ENCODE measurements around the gene SIAH1. TPM values are rescaled to one million over a fixed set of nuclear protein-coding genes. Genes with fewer than 3 reads are reported as not detected.

SIAH1 gene
- total RNA-seq, 1 experiment from 2014 or later = 33.2 TPM

GRCh38 chr16:48330189-48330840 lies 54.9 kb downstream of the SIAH1 start:
- Histone ChIP-seq H3K4me2 (ENCODE audit: insufficient read depth, insufficient read length, low read length) (no peak overlapping the region), H2BK12ac (ENCODE audit: insufficient read length, low read depth, low read length) (no peak overlapping the region), H3K9ac (ENCODE audit: extremely low read depth, insufficient read length, low read length) (no peak overlapping the region), H2AK5ac (ENCODE audit: insufficient read length, low read length) (no peak overlapping the region), H3K18ac (ENCODE audit: insufficient read length, low read depth, low read length) (no peak overlapping the region), H3K79me1 (ENCODE audit: insufficient read depth, low read depth, low read length, poor library complexity, severe bottlenecking) (no peaks in the 10 kb centered on the region), H4K8ac (replicated peaks; ENCODE audit: insufficient read length, low read depth, low read length) (no peak overlapping the region), H2BK20ac (ENCODE audit: low read depth, low read length, poor library complexity, severe bottlenecking) (no peak overlapping the region), H4K20me1 (ENCODE audit: control insufficient read depth, insufficient read depth, insufficient read length) (no peaks in the 10 kb centered on the region), H2AFZ (ENCODE audit: low read length) (no peak overlapping the region), H3K14ac (ENCODE audit: insufficient read depth, low read length) (no peak overlapping the region), H3K23me2 (ENCODE audit: insufficient read length, low read depth, low read length, poor library complexity, severe bottlenecking) (no peaks in the 10 kb centered on the region), H2BK5ac (ENCODE audit: insufficient read length, low read length) (no peak overlapping the region), H3K27ac (ENCODE audit: insufficient read length, low read depth, low read length) (no peak overlapping the region), H3K4ac (ENCODE audit: low read depth, low read length) (no peak overlapping the region), H3T11ph (ENCODE audit: low read length) (no peak overlapping the region), H3K4me1 (ENCODE audit: insufficient read depth, low read length) (peaks cover 4% of the 10 kb centered on the region; the same call in 1 of the 2 replicates), H3K27me3 (ENCODE audit: insufficient read depth, low read length) (no peaks in the 10 kb centered on the region), H3K79me2 (ENCODE audit: insufficient read depth, low read length) (no peaks in the 10 kb centered on the region), H3K9me3 (ENCODE audit: control insufficient read depth, low read depth, low read length) (no peaks in the 10 kb centered on the region), H4K91ac (ENCODE audit: insufficient read length, low read depth, low read length) (no peak overlapping the region), H2BK120ac (ENCODE audit: low read depth, low read length, poor library complexity, severe bottlenecking) (no peak overlapping the region), H4K5ac (ENCODE audit: insufficient read length, low read depth, low read length) (no peak overlapping the region), H3K56ac (ENCODE audit: insufficient read length, low read depth, low read length) (no peak overlapping the region), H2BK15ac (ENCODE audit: low read depth, low read length) (no peak overlapping the region), H3K23ac (ENCODE audit: insufficient read length, low read depth, low read length) (no peak overlapping the region)
- H3K27me3 Mint-ChIP-seq (ENCODE audit: low read depth) = no peaks in the 10 kb centered on the region
- DNase-seq = no peak
- no peak overlapping the region for H3K27ac Mint-ChIP-seq
- no peak overlapping the region for H3K4me3 Mint-ChIP-seq
- peaks cover 6 to 15% (median 10%) of the 10 kb centered on the region in 3 experiments; a peak in 6 of 7 replicates for H3K36me3 Mint-ChIP-seq (ENCODE audit: insufficient read depth in 1 of 3, low read depth in 3 of 3)
- TF ChIP-seq, protein P1, sequence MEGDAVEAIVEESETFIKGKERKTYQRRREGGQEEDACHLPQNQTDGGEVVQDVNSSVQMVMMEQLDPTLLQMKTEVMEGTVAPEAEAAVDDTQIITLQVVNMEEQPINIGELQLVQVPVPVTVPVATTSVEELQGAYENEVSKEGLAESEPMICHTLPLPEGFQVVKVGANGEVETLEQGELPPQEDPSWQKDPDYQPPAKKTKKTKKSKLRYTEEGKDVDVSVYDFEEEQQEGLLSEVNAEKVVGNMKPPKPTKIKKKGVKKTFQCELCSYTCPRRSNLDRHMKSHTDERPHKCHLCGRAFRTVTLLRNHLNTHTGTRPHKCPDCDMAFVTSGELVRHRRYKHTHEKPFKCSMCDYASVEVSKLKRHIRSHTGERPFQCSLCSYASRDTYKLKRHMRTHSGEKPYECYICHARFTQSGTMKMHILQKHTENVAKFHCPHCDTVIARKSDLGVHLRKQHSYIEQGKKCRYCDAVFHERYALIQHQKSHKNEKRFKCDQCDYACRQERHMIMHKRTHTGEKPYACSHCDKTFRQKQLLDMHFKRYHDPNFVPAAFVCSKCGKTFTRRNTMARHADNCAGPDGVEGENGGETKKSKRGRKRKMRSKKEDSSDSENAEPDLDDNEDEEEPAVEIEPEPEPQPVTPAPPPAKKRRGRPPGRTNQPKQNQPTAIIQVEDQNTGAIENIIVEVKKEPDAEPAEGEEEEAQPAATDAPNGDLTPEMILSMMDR (conservative IDR thresholded peaks at IDR 0.05) = no peak
- peaks cover 9% of the 10 kb centered on the region in 2 experiments for H3K4me1 Mint-ChIP-seq
- no peaks in the 10 kb centered on the region for H3K9me3 Mint-ChIP-seq
- WGBS (ENCODE audit: extremely low coverage, insufficient read length, low lambda C conversion rate) = no CpG with 5 or more reads among the region's 2 CpGs
